Mucosa of stomach (tissue), 1 donor: Measurements from ENCODE around the gene KRTAP9-2.
"Not testable (repeated sequence)": the region's sequence is repeated elsewhere in the genome, so short reads cannot be mapped to it uniquely, and the experiment has no call there.

Experiments
- H3K27me3 ChIP-seq: one replicate; pipeline ENCODE4 v1.7.0; 2013; ENCODE audit warnings: mild to moderate bottlenecking, low read length; ENCODE audit not compliant: control insufficient read depth, insufficient read depth
- H3K36me3 ChIP-seq: one replicate; pipeline ENCODE4 v1.7.0; 2013; ENCODE audit warnings: low read length; ENCODE audit not compliant: control insufficient read depth, insufficient read depth
- H3K4me1 ChIP-seq: one replicate; pipeline ENCODE4 v1.7.0; 2013; ENCODE audit warnings: mild to moderate bottlenecking, low read length; ENCODE audit not compliant: control insufficient read depth, insufficient read depth
- H3K4me3 ChIP-seq: one replicate; pipeline ENCODE4 v1.7.0; 2013; ENCODE audit warnings: low read length
- H3K9ac ChIP-seq: one replicate; pipeline ENCODE4 v1.7.0; 2013; ENCODE audit warnings: mild to moderate bottlenecking, low read length, moderate library complexity
- H3K9me3 ChIP-seq: one replicate; pipeline ENCODE4 v1.7.0; 2013; ENCODE audit warnings: mild to moderate bottlenecking, low read length, moderate library complexity; ENCODE audit not compliant: control insufficient read depth
- donor health status: Pancreatic carcinoma.

The KRTAP9-2 gene

GRCh38 chr17:41246995-41247787 lies 20.7 kb downstream of the KRTAP9-2 start:
- not testable (repeated sequence) for H3K27me3 ChIP-seq, H3K9me3 ChIP-seq, H3K4me1 ChIP-seq, H3K9ac ChIP-seq, H3K36me3 ChIP-seq, H3K4me3 ChIP-seq

GRCh38 chr17:41249637-41250240 lies 23.3 kb downstream of the KRTAP9-2 start, which contains the start of gene KRTAP9-4:
Gene KRTAP9-4, plus strand, starts transcription at chr17:41249687. Its CDS starts 34 bp downstream, at chr17:41249721.
- not testable (repeated sequence) for H3K4me3 ChIP-seq, H3K27me3 ChIP-seq, H3K9me3 ChIP-seq, H3K9ac ChIP-seq, H3K36me3 ChIP-seq, H3K4me1 ChIP-seq

- no peaks in the 10 kb centered on the region for H3K36me3 ChIP-seq
- H3K4me1 ChIP-seq = no peaks in the 10 kb centered on the region
- H3K4me3 ChIP-seq = no peak overlapping the region
- H3K9me3 ChIP-seq = no peaks in the 10 kb centered on the region
- H3K27me3 ChIP-seq = peaks cover 5% of the 10 kb centered on the region
- H3K9ac ChIP-seq = no peak overlapping the region
Measured at GRCh38 chr17:41251261-41251660, 24.8 kb downstream of the KRTAP9-2 start.

GRCh38 chr17:41254861-41255260 lies 28.4 kb downstream of the KRTAP9-2 start:
- no peaks in the 10 kb centered on the region for H3K36me3 ChIP-seq
- no peaks in the 10 kb centered on the region for H3K9me3 ChIP-seq
- no peak overlapping the region for H3K4me3 ChIP-seq
- no peaks in the 10 kb centered on the region for H3K4me1 ChIP-seq
- H3K27me3 ChIP-seq = peaks cover 5% of the 10 kb centered on the region
- no peak overlapping the region for H3K9ac ChIP-seq

- H3K36me3 ChIP-seq, H3K9ac ChIP-seq, H3K4me3 ChIP-seq, H3K4me1 ChIP-seq, H3K9me3 ChIP-seq, H3K27me3 ChIP-seq: not testable (repeated sequence)
Measured at GRCh38 chr17:41255381-41256290, 29.2 kb downstream of the KRTAP9-2 start, which contains the start of gene KRTAP9-9. Gene KRTAP9-9, plus strand, starts transcription at chr17:41255384.

- H3K9ac ChIP-seq = no peak overlapping the region
- peaks cover 4% of the 10 kb centered on the region for H3K27me3 ChIP-seq
- no peaks in the 10 kb centered on the region for H3K9me3 ChIP-seq
- H3K4me1 ChIP-seq = no peaks in the 10 kb centered on the region
- H3K36me3 ChIP-seq = no peaks in the 10 kb centered on the region
- H3K4me3 ChIP-seq = no peak overlapping the region
Measured at GRCh38 chr17:41256291-41256685, 29.8 kb downstream of the KRTAP9-2 start.

GRCh38 chr17:41258406-41258805 lies 32.0 kb downstream of the KRTAP9-2 start:
- Histone ChIP-seq H3K4me3 (no peak overlapping the region), H3K4me1 (no peaks in the 10 kb centered on the region), H3K9me3 (no peaks in the 10 kb centered on the region), H3K9ac (no peak overlapping the region), H3K27me3 (no peaks in the 10 kb centered on the region), H3K36me3 (no peaks in the 10 kb centered on the region)

GRCh38 chr17:41263212-41263611 lies 36.8 kb downstream of the KRTAP9-2 start:
- Histone ChIP-seq H3K9me3 (no peaks in the 10 kb centered on the region), H3K4me1 (no peaks in the 10 kb centered on the region), H3K36me3 (no peaks in the 10 kb centered on the region), H3K4me3 (no peak overlapping the region), H3K27me3 (no peaks in the 10 kb centered on the region), H3K9ac (no peak overlapping the region)

GRCh38 chr17:41264599-41264998 lies 38.2 kb downstream of the KRTAP9-2 start:
- Histone ChIP-seq H3K4me1 (no peaks in the 10 kb centered on the region), H3K9me3 (no peaks in the 10 kb centered on the region), H3K36me3 (no peaks in the 10 kb centered on the region), H3K27me3 (no peaks in the 10 kb centered on the region), H3K9ac (no peak overlapping the region), H3K4me3 (no peak overlapping the region)

GRCh38 chr17:41265078-41265477 lies 38.6 kb downstream of the KRTAP9-2 start, which contains the start of gene KRTAP9-6:
Gene KRTAP9-6, plus strand, starts transcription at chr17:41265378. Its CDS starts 0 bp downstream, at chr17:41265378.
- Histone ChIP-seq H3K9me3 (no peaks in the 10 kb centered on the region), H3K36me3 (no peaks in the 10 kb centered on the region), H3K27me3 (no peaks in the 10 kb centered on the region), H3K4me1 (no peaks in the 10 kb centered on the region), H3K9ac (no peak within 1 kb of the TSS), H3K4me3 (no peak within 1 kb of the TSS)

GRCh38 chr17:41267711-41268110 lies 41.3 kb downstream of the KRTAP9-2 start:
- no peaks in the 10 kb centered on the region for H3K27me3 ChIP-seq
- H3K9me3 ChIP-seq = no peaks in the 10 kb centered on the region
- H3K9ac ChIP-seq = no peak overlapping the region
- no peak overlapping the region for H3K4me3 ChIP-seq
- H3K4me1 ChIP-seq = no peaks in the 10 kb centered on the region
- no peaks in the 10 kb centered on the region for H3K36me3 ChIP-seq

GRCh38 chr17:41271323-41271722 lies 44.9 kb downstream of the KRTAP9-2 start:
- H3K36me3 ChIP-seq, H3K4me1 ChIP-seq, H3K9ac ChIP-seq, H3K9me3 ChIP-seq, H3K27me3 ChIP-seq, H3K4me3 ChIP-seq: not testable (repeated sequence)
